GM10847 (cell line): ENCODE measurements around the gene MYL12A.

ENCODE experiments used
- POLR2A ChIP-seq: IDR thresholded peaks from 2 replicates; pipeline ENCODE4 v1.6.1; 2011; ENCODE audit not compliant: insufficient read length; ENCODE audit errors: extremely low read depth

MYL12A gene

GRCh38 chr18:3262234-3263131 is 14.9 kb downstream of the MYL12A start:
- TF ChIP-seq POLR2A, result no peak

GRCh38 chr18:3263132-3263700 is 15.6 kb downstream of the MYL12A start:
- no peak for TF ChIP-seq POLR2A

GRCh38 chr18:3264362-3264761 is 16.8 kb downstream of the MYL12A start:
- no peak for TF ChIP-seq POLR2A

GRCh38 chr18:3265564-3266033 is 18.0 kb downstream of the MYL12A start:
- TF ChIP-seq POLR2A, result no peak

GRCh38 chr18:3266062-3266608 is 18.5 kb downstream of the MYL12A start:
- TF ChIP-seq POLR2A, result no peak

- no peak for TF ChIP-seq POLR2A
These were observed 20.7 kb downstream of the MYL12A start for GRCh38 chr18:3268306-3268705.

- TF ChIP-seq POLR2A, result no peak
These were observed 21.8 kb downstream of the MYL12A start for GRCh38 chr18:3269241-3269913.

- TF ChIP-seq POLR2A, result no peak
These were observed 22.3 kb downstream of the MYL12A start for GRCh38 chr18:3269914-3270299.

GRCh38 chr18:3273042-3273441 is 25.4 kb downstream of the MYL12A start:
- TF ChIP-seq POLR2A, result no peak

- no peak for TF ChIP-seq POLR2A
These were observed 31.9 kb downstream of the MYL12A start for GRCh38 chr18:3279201-3280185.

GRCh38 chr18:3281456-3282400 is 34.1 kb downstream of the MYL12A start:
- no peak for TF ChIP-seq POLR2A

- TF ChIP-seq POLR2A, result no peak
These were observed 35.8 kb downstream of the MYL12A start for GRCh38 chr18:3283253-3283863.

- TF ChIP-seq POLR2A, result no peak
These were observed 36.3 kb downstream of the MYL12A start for GRCh38 chr18:3283908-3284307.
